Right ventricle myocardium superior (tissue), 1 donor: ENCODE measurements around the gene NXPE4. TPM values are rescaled to one million over a fixed set of nuclear protein-coding genes. Genes with fewer than 3 reads are reported as not detected.
"Not testable (repeated sequence)": the region's sequence is repeated elsewhere in the genome, so short reads cannot be mapped to it uniquely, and the experiment has no call there.

ENCODE experiments used
- ATAC-seq: fragments of 200-7000 bp; cut with Tn5 transposase; one replicate; pipeline ENCODE4 v1.9.1; 2020; ENCODE audit warnings: mild to moderate bottlenecking; ENCODE audit not compliant: poor library complexity
- DNase-seq: peaks from one replicate; pipeline ENCODE4 v3.0.0-alpha.2; 2020
- intact Hi-C: fragments of 100-400 bp; cut with DNase I; formaldehyde crosslinking; loops from one replicate; pipeline ENCODE4 v1.11.2; 2022
- total RNA-seq: library from RNA; stranded (reverse); fragmentation: NEBNext Ultra II Directional; extraction: Animal tissue kit (Norgen Biotek cat#: 25700); gene quantifications from one replicate; pipeline ENCODE4 v1.2.1, GENCODE V29; 2021
- donor health status: DM: no; HTN: yes; CAD: no; lungs with severe emphysema.

The NXPE4 gene
- total RNA-seq, 1 donor from 2014 or later = not detected

GRCh38 chr11:114612199-114612598, 16.6 kb upstream of the NXPE4 start:
- intact Hi-C loops, DNase-seq, ATAC-seq: not testable (repeated sequence)

GRCh38 chr11:114610984-114611944, 15.7 kb upstream of the NXPE4 start:
- ATAC-seq = no peak
- intact Hi-C loops = no loop called here
- DNase-seq = no peak

- intact Hi-C loops = no loop called here
- DNase-seq (no peak), ATAC-seq (no peak)
These were observed 15.0 kb upstream of the NXPE4 start for GRCh38 chr11:114610550-114610949.

GRCh38 chr11:114609429-114609828, 13.8 kb upstream of the NXPE4 start:
- ATAC-seq = no peak

GRCh38 chr11:114608605-114609004, 13.0 kb upstream of the NXPE4 start:
- DNase-seq, ATAC-seq, intact Hi-C loops: not testable (repeated sequence)

More at GRCh38 chr11:114609429-114609828, 13.8 kb upstream of the NXPE4 start:
- intact Hi-C loops = no loop called here
- no peak for DNase-seq

GRCh38 chr11:114607753-114608459, 12.3 kb upstream of the NXPE4 start:
- no peak for DNase-seq
- intact Hi-C loops = no loop called here
- no peak for ATAC-seq

- DNase-seq, ATAC-seq, intact Hi-C loops: not testable (repeated sequence)
These were observed 11.2 kb upstream of the NXPE4 start for GRCh38 chr11:114606802-114607075.

GRCh38 chr11:114606003-114606801, 10.6 kb upstream of the NXPE4 start:
- intact Hi-C loops = no loop called here
- no peak for DNase-seq
- no peak for ATAC-seq

GRCh38 chr11:114605370-114605769, 9.8 kb upstream of the NXPE4 start:
- DNase-seq = no peak
- intact Hi-C loops = no loop called here
- no peak for ATAC-seq

- ATAC-seq = no peak
- DNase-seq = no peak
- intact Hi-C loops = no loop called here
These were observed 9.3 kb upstream of the NXPE4 start for GRCh38 chr11:114604886-114605285.

GRCh38 chr11:114604179-114604813, 8.7 kb upstream of the NXPE4 start:
- intact Hi-C loops = no loop called here
- ATAC-seq = no peak
- no peak for DNase-seq

- DNase-seq, ATAC-seq, intact Hi-C loops: not testable (repeated sequence)
These were observed 7.6 kb upstream of the NXPE4 start for GRCh38 chr11:114603151-114603550.

- ATAC-seq = no peak
- DNase-seq = no peak
- intact Hi-C loops = no loop called here
These were observed 2.9 kb upstream of the NXPE4 start for GRCh38 chr11:114598461-114598860.

GRCh38 chr11:114596175-114596919, 761 bp upstream of the NXPE4 start:
- no peak for ATAC-seq
- intact Hi-C loops = no loop called here

GRCh38 chr11:114594703-114595102, 883 bp downstream of the NXPE4 start:
- DNase-seq (no peak), ATAC-seq (no peak)
- intact Hi-C loops = no loop called here

More at GRCh38 chr11:114596175-114596919, 761 bp upstream of the NXPE4 start:
- DNase-seq = no peak

- intact Hi-C loops = no loop called here
- DNase-seq (no peak), ATAC-seq (no peak)
These were observed 8.1 kb downstream of the NXPE4 start for GRCh38 chr11:114587398-114587953.

- DNase-seq (no peak), ATAC-seq (no peak)
- intact Hi-C loops = no loop called here
These were observed 8.8 kb downstream of the NXPE4 start for GRCh38 chr11:114586797-114587196.

- DNase-seq = no peak
- intact Hi-C loops = no loop called here
- ATAC-seq = no peak
These were observed 23.9 kb downstream of the NXPE4 start for GRCh38 chr11:114571712-114572111.
